ENCODE measurements around the gene DPEP2.

DNA sequence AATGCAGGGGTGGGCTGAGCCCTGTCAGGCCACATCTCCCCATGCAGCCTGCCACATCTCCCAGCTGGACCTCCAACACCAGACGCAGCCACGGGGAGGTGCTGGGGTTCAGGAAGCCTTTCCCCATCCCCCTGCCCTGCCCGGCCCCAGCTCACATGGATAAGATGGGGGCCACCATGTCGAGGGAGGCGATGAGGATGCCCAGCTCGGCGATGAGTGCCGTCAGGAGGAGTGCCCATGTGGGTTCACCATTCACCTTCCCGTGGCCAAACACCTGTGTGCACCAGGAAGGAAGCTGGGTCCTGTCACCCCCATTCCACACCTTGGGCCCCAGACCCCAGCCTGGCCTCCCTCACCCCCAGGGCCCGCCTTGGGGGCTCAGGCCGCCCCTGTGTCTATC lies 49.6 kb downstream of the DPEP2 start:
- TF ChIP-seq, protein P1, sequence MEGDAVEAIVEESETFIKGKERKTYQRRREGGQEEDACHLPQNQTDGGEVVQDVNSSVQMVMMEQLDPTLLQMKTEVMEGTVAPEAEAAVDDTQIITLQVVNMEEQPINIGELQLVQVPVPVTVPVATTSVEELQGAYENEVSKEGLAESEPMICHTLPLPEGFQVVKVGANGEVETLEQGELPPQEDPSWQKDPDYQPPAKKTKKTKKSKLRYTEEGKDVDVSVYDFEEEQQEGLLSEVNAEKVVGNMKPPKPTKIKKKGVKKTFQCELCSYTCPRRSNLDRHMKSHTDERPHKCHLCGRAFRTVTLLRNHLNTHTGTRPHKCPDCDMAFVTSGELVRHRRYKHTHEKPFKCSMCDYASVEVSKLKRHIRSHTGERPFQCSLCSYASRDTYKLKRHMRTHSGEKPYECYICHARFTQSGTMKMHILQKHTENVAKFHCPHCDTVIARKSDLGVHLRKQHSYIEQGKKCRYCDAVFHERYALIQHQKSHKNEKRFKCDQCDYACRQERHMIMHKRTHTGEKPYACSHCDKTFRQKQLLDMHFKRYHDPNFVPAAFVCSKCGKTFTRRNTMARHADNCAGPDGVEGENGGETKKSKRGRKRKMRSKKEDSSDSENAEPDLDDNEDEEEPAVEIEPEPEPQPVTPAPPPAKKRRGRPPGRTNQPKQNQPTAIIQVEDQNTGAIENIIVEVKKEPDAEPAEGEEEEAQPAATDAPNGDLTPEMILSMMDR (IDR thresholded peaks at IDR 0.05) = no peak
- TF ChIP-seq POLR2A (IDR thresholded peaks at IDR 0.05) = no peak

All from thyroid gland (tissue), 4 donors.